Panc1 (cell line): ENCODE data around the gene CBARP.

Experiments
- CTCF ChIP-seq: fragments of 450-650 bp; IDR thresholded peaks from 2 replicates; pipeline ENCODE4 v1.5.1; 2017; ENCODE audit warnings: mild to moderate bottlenecking
- POLR2AphosphoS5 ChIP-seq: IDR thresholded peaks from 2 replicates; pipeline ENCODE4 v1.6.1; 2012; ENCODE audit warnings: mild to moderate bottlenecking, low read depth, low read length, moderate library complexity
- REST ChIP-seq, 2 experiments: IDR thresholded peaks; 2 replicates each; pipeline ENCODE4 v1.6.1; 2011 to 2012; ENCODE audit warnings: low read depth in 2 of 2, control low read depth in 1 of 2, low read length in 1 of 2, mild to moderate bottlenecking in 1 of 2, moderate library complexity in 1 of 2; ENCODE audit not compliant: insufficient read depth in 1 of 2

- TF ChIP-seq CTCF (no peak), POLR2AphosphoS5 (no peak), REST (IDR thresholded peaks at IDR 0.05; ENCODE audit: insufficient read depth in 1 of 2, low read depth in 2 of 2, low read length in 1 of 2) (no peak)
These were observed 41.2 kb upstream of the CBARP start for GRCh38 chr19:1278713-1279660.
